ENCODE results near the gene RAD50.
"Not testable (repeated sequence)": the region's sequence is repeated elsewhere in the genome, so short reads cannot be mapped to it uniquely, and the experiment has no call there.

The RAD50 gene

DNA sequence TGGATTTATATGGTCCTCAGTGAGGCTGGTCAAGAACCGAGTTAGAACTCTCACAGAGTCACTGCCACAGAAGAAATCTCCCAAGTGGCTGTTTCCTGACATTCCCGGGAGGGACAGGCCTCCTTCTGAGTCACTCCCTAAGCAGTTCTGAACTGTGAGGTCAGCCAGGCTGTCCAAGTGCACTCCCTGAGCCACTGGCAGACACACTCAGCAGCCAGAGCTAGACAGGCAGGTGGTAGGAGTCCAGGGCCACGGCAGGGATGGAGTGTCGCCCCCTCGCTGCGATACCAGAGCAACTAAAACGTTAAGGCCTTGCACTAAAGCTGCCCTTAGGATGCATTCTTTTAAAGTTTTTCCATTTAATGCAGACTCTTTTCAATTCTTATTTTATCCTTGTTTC, 120.4 kb downstream of the RAD50 start:
- no peak for DNase-seq (ENCODE audit: low spot score)

DNA sequence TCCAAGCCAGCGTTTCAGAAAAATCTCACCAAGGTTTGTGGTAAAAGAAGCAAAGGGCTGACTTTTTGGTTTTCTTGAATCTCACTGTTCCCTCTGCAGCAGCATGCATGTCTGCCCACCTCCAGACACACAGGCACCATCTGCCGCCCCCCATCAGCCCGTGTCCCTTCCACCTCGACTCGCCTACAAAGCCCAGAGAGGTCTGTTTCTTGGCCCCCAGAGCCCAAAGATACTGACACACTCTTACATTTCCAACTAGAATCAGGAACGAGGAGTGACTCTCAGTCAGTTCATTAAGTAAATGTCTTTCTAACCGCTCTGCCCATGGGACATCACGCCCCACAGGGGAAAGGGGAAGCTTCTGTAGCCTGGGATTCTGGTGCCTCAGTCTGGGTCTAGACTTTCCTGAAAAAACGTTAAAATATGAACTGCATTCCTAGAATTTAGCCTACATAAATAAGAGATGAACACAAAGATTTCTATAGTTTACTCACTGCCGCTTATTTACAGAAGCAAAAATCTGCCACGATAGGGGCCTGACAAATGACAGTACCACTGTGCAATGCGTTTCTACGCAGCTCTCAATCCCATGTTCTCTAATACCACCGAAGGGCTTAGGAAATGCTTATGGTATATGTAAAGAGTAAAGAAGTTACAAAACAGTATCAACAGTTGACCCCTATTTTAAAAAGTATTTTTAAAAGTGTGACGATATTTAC, 121.1 kb downstream of the RAD50 start:
- DNase-seq (ENCODE audit: low spot score), result no peak

DNA sequence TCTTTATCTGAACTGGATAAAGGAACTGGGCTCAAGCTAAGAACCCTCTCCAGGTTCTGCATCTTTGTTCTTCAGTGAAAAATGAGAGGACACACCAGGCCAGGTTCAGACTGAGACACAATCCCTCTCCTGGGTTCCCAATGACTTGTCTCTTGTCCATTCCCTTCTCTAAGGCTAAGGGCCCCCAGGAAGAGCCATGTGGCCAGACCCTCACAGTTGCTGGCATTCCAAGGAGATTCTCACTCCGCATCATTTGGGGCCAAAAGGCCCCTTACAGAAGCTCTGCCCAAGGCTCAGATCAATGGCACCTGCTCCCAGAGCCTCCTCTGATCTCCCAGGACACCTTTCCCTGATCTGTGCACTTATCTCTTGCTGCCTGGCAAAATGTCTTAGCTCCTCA, 122.0 kb downstream of the RAD50 start:
- DNase-seq (ENCODE audit: low spot score), result no peak

DNA sequence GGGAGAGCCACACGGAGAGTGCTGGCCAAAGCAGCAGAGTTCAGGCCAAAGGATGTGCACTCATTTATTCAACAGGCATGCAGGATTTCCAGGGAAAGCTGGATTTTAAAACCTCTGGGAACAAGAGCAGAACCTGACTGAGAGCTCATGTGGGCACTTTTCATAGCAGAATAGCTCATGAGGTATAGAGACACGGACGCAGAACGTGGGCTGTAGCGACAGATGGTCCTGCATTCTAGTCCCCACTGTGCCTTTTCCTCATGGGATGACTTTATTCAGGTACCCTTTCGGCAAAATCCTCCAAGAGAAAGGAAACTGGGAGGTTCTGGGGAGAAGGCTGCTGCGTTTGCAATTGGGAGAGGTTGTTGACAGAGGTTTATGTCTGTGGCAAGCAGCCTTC, 122.4 kb downstream of the RAD50 start:
- no peak for DNase-seq (ENCODE audit: low spot score)

DNA sequence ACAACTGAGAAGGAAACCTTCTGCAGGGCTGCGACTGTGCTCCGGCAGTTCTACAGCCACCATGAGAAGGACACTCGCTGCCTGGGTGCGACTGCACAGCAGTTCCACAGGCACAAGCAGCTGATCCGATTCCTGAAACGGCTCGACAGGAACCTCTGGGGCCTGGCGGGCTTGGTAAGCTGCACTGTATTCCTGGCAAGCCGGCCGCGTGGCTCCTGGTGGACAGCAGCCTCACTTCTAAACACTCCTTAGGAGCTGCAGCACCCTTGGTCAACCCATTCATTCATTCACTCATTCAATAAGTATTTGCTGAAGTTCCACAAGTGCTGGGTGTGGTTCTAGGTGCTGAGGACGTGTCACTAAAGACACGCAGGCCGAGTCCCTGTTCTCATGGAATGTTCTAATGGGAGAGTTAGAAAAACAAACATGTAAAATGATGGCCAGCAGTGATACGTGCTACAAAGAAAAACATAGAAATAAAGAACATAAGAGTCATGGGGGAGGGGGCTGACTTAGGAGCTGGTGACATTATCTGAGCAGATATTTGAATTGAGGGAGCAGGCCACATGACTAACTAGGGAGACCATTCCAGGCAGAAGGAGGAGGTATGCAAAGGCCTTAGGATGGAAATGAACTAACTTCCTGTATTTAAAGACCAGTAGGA, 123.1 kb downstream of the RAD50 start:
- no peak for DNase-seq (ENCODE audit: low spot score)

DNA sequence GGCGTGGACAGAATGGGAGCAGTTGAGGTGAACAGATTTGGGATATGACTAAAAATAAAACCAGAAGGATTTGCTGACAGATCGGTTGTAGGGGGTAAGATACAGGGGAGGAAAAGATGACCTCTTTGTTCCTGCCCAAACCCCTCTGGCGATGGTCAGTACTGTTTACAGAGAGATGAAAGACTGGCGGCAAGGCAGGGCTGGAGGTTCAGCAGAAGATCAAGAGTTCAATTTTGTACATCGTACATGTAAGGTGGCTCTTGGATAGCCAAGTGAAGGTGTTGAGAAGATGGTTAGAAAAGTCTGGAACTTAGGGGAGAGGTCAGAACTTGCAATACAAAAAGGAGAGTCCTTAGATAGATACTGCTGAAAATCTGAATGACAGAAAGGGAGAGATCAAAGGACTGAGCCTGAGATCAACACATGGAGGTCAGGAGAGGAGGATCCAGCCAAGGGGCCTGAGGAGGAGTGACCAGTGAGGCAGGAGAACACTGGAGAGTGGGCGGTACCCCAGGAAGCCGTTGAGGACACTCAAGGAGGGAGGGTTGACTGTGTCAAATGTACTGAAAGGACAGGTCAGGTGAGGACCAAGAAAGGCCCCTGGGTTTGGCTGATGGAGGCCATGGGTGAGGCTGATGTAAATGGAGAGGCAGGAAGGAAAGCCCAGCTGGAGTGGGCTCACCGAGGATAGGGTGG, 124.2 kb downstream of the RAD50 start:
- no peak for DNase-seq (ENCODE audit: low spot score)

DNA sequence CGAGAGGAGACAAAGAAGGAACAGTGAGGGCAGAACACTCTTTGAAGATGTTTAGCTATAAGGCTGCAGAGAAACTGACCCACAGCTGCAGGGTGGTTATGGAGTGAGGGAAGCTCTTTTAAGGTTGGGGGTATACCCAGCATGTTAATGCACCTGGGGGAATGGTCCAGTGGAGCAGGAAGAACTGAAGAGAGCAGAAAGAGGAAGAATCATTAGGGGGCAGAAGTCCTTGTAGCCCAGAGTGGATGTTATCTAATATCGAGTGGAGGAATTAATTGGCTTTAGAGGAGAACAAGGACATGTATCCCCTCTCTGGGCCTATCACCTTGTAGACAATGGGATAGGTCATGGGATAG, 124.7 kb downstream of the RAD50 start:
- DNase-seq (ENCODE audit: low spot score), result no peak

DNA sequence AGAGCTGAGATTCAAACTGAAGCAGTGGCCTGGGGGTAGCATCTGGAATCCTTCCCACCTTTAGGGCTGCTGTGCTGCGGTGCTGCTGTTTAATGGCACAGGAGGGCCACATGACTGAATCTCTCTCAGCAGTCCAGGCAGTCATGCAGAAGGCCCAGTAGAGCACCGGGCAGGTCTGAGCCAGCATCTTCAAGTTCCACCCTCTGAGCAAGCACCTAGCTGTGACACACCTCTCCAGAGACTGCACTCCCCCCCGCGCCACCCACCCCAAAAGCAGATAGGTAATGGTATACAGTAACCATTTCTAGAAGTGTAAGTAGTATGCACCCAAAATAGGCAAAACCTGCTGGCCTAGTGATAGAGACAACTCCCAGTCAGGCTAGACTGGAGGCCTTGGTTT, 125.2 kb downstream of the RAD50 start:
- DNase-seq (ENCODE audit: low spot score), result no peak

DNA sequence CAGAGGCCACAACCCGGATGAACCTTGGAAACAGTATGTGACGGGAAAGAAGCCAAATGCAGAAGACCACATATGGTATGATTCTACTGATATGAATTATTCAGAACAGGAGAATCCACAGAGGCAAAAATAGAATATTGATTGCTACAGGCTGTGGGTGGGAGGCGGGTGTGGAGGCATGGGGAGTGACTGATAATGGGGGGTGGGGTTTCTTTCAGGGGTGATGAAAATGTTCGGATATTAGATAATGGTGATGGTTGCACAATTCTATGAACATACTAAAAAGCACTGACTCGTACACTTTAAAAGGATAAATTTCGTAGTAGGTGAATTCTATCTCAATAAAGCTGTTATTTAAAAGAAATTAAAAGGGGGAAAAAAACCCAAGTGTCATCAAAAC, 127.7 kb downstream of the RAD50 start:
- DNase-seq (ENCODE audit: low spot score), result no peak

DNA sequence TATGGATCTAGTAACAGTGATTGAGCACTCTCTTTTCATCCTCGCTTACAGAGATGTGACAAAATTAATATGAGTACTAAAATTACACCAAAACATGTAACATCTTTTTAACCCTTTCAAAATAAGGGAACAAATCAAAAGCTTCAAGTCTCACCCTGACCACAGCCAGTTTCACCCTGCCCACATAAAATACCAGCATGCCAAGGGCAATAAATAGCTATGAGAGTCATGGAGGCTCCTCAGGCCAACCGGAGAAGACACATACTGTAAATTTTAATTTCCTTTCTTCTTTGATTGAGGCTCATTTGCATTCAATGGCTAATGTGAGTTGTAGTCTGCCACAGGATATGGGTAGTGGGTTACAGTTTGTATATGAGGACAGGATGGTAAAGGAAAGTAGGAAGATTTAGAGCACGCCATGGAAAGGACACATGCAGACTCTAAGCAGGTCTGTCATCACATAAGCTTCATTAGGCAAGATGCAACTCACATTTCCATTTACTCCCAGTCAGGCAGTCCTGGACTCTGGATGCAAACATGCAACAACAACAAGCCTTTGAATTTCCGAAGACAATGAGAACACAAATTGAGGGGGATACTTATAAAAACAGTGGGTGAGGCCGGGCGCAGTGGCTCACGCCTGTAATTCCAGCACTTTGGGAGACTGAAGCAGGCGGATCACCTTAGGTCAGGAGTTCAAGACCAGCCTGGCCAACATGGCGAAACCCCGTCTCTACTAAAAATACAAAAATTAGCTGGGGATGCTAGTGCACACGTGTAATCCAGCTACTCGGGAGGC, 128.3 kb downstream of the RAD50 start:
- no peak for DNase-seq (ENCODE audit: low spot score)

DNA sequence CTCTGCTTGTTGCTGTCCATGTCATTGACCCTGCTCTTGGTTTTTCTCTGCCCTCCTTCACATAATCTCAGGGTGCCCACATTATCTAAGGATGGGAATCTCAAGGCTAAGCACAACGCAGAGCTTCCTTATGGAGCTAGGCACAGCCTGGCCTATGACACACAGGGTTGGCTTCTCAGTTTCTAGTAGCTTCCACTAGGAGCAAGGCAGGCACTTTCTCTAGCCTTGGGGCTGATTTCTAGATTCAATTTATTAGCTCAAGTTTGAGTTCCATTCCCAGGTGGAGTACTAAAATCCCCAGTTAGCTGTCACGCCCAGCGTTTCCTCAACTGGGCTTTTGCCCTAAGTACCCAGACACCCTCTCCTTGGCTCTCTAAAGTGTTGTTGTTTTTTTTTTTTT, 129.4 kb downstream of the RAD50 start:
- DNase-seq (ENCODE audit: low spot score), result no peak

DNA sequence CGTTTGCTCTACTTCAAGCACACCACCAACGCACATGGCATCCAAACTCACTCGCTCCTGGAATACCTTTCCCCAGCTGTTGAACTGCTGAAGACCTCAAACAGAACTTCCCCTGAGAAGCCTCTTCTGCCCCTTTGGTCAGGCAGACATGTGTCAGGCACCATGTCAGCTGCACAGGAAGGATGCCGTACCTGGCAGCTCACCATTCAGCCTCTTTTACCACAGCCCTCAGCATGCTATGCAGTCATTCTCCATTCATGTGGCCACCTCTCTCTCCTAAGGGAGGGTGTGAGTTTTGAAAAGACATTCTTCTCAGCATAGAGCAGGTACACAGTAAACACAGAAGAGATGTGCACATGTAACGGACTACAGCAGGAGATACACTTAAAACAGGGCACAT, 131.2 kb downstream of the RAD50 start:
- DNase-seq (ENCODE audit: low spot score), result no peak

DNA sequence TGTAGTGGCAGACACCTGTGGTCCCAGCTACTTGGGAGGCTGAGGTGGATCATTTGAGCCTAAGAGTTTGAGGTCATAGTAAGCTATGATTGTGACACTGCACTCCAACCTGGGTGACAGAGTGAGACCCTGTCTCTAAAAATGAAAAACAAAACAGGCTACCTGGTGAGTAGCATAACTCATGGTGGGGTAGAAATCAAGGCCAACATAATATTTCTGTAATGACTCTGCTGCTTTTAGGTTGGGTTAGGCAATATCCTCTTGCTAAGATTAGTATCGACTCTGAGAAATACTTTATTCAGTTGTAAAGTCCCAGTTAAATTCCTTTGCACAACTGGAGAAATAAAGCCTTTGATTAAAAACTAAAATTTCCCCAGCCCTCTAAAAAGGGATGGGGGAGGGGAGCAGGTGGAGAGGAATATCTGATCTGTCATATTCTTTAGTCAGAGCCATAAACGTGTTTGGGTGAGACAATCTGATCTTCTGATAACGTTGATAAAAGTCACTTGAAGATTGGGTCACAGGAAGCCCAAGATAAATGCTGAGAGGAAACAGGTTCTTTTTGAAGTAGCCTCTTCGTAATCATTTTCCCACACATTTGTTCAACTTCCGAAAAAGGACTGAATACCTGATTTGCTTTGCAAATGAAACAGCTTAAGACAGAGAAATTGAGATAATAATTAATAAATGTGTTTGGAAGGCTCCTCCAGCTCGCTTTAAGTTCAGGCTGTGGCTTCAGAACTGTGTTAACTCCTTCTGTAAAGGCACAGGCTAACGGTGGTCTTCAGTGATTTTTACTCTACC, 132.0 kb downstream of the RAD50 start:
- DNase-seq (ENCODE audit: low spot score), result no peak

DNA sequence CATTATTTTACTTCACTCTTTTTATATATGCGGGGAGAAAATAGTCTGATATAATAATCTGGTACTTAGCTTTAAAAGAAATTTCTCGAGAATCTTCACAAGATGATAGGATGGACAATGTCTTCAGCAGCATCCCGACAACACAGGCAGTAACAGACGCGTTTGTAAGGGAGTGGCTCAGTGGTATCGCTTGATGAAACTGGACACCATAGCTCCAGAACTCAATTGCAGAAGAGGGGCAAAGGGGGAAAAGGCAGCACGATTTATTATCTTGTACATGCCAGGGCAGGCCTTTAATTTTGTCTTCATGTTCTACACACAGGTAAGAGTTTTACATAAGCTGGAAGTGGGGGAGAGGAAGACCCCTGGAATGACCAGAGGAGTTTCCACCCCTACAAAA, 132.7 kb downstream of the RAD50 start:
- DNase-seq (ENCODE audit: low spot score), result no peak

DNA sequence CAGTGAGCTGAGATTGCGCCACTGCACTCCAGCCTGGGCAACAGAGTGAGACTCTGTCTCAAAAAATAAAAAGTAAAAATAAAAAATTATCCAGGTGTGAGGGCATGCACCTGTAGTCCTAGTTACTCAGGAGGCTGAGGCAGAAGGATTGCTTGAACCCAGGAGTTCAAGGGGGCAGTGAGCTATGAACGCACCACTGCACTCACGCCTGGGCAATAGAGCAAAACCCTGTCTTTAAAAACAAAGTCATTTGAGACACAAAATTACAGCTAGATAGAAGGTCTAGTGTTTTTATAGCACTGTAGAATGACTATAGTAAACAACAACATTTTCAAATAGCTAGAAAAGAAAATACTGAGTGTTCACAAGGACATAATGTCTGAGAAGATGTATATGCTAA, 133.4 kb downstream of the RAD50 start:
- DNase-seq (ENCODE audit: low spot score), result no peak

DNA sequence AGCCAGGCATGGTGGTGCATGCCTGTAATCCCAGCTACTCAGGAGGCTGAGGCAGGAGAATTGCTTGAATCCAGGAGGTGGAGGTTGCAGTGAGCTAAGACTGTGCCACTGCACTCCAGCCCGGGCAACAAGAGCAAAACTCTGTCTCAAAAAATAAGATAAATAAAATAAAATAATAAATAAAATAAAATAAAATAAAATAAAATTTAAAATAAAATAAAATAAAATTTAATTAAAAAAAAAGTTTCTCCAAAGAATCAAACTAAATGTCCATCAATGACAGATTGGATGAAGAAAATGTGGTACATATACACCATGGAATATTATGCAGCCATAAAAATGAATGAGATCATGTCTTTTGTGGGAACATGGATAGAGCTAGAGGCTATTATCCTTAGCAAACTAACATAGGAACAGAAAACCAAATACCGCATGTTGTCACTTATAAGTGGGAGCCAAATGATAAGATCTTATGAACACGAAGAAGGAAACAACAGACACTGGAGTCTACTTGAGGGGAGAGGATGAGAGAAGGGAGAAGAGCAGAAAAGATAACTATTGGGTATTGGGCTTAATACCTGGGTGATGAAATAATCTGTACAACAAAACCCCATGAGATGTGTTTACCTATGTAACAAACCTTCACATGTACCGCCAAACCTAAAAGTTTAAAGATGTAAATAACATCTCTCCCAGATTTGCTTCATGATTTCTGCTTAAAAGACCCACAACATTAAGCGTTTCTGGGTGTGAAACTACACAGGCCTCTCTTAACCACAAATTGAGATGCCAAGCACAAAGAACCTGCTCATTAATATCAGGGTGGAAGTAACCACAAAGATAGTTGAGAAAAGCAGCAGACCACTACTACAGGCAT, 135.2 kb downstream of the RAD50 start:
- DNase-seq (ENCODE audit: low spot score), result not testable (repeated sequence)

DNA sequence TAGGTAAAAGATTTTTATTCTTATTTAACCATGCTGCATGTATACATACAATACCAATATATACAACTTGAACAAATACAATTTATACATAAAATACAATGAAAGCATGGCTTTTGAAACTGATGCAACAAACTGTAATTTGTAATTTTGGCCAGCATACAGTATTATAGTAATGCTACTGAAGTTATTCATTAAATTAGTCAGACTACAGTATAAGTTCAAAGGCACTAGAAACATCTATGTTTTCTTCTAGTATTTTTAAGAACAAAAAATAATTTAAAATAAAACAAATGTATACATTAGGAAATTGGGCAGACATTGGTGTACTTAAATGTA, 135.8 kb downstream of the RAD50 start:
- DNase-seq (ENCODE audit: low spot score), result no peak

Measured in globus pallidus (tissue), 1 donor.